GM20431 (cell line): ENCODE results near the gene TOR1B.
"Not testable (repeated sequence)": the region's sequence is repeated elsewhere in the genome, so short reads cannot be mapped to it uniquely, and the experiment has no call there.

Source experiments
- in situ Hi-C: fragments of 300-500 bp; cut with MseI, MboI; formaldehyde crosslinking; loops from one replicate; pipeline ENCODE4 v1.15.0; 2020; ENCODE audit warnings: low sequenced_read_pairs; ENCODE audit not compliant: unreplicated experiment

The TOR1B gene, protein sequence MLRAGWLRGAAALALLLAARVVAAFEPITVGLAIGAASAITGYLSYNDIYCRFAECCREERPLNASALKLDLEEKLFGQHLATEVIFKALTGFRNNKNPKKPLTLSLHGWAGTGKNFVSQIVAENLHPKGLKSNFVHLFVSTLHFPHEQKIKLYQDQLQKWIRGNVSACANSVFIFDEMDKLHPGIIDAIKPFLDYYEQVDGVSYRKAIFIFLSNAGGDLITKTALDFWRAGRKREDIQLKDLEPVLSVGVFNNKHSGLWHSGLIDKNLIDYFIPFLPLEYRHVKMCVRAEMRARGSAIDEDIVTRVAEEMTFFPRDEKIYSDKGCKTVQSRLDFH

GRCh38 chr9:129802833-129803675 lies at the start of gene TOR1B:
Gene TOR1B, plus strand, starts transcription at chr9:129803184. Its CDS starts 29 bp downstream, at chr9:129803213.
- in situ Hi-C loops = no loop called here

DNA sequence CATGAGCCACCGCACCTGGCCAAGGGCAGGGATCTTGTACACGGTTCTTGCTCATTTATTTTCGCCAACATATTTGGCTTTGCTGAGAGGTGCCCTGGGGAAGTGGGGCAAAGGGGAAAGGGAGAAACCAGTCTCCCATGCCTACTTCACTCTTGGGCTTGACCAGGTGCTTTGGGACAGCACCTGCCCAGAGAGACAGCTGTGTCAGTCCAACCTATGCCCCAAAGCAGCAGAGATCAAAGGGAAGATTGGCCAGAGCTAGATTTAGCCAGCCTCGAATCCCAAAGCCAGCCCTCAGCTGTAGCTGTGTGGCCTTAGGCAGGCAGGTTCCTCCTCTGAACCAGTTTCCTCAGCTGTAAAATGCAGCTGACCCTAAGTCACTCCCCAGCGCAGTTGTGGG lies 47.8 kb upstream of the TOR1B start:
- in situ Hi-C loops = no loop called here

GRCh38 chr9:129756191-129756590 lies 46.8 kb upstream of the TOR1B start:
- in situ Hi-C loops = no loop called here

- in situ Hi-C loops = no loop called here
Measured at GRCh38 chr9:129757045-129757444, 45.9 kb upstream of the TOR1B start.

DNA sequence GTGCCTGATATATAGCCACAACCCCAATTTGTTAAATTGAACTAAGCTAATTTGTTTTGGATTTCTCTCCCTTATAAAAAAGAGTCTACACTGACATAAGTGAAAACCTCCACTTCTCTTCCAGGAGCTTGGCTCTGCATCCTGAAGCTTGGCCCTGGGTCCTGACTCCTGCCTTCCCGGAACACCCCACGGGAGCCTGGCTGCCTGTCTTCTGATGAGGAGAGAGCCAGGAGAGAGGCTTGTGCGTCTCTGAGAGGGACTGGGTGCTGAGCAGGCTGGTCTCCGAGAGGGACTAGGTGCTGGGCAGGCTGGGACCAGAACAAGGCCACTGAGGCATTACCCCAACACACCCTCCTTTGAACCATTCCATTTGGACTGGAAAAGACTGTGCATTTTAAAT lies 43.7 kb upstream of the TOR1B start:
- in situ Hi-C loops = no loop called here

GRCh38 chr9:129759804-129760502 lies 43.0 kb upstream of the TOR1B start:
- in situ Hi-C loops = no loop called here

DNA sequence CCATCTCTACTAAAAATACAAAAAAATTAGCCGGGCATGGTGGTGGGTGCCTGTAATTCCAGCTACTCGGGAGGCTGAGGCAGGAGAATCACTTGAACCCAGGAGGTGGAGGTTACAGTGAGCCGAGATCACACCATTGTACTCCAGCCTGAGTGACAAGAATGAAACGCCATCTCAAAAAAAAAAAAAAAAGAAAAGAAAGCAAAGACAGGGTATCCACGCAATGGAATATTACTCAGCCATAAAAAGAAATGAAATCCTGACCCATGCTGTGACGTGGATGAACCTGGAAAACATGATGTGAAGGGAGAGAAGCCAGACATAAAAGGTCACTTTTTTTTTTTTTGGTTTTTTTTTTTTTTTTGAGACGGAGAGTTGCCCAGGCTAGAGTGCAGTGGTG lies 42.2 kb upstream of the TOR1B start:
- in situ Hi-C loops = not testable (repeated sequence)

GRCh38 chr9:129761293-129761900 lies 41.6 kb upstream of the TOR1B start:
- in situ Hi-C loops = no loop called here

- in situ Hi-C loops = no loop called here
Measured at GRCh38 chr9:129761901-129762369, 41.0 kb upstream of the TOR1B start.

GRCh38 chr9:129762370-129762984 lies 40.5 kb upstream of the TOR1B start:
- in situ Hi-C loops = not testable (repeated sequence)

DNA sequence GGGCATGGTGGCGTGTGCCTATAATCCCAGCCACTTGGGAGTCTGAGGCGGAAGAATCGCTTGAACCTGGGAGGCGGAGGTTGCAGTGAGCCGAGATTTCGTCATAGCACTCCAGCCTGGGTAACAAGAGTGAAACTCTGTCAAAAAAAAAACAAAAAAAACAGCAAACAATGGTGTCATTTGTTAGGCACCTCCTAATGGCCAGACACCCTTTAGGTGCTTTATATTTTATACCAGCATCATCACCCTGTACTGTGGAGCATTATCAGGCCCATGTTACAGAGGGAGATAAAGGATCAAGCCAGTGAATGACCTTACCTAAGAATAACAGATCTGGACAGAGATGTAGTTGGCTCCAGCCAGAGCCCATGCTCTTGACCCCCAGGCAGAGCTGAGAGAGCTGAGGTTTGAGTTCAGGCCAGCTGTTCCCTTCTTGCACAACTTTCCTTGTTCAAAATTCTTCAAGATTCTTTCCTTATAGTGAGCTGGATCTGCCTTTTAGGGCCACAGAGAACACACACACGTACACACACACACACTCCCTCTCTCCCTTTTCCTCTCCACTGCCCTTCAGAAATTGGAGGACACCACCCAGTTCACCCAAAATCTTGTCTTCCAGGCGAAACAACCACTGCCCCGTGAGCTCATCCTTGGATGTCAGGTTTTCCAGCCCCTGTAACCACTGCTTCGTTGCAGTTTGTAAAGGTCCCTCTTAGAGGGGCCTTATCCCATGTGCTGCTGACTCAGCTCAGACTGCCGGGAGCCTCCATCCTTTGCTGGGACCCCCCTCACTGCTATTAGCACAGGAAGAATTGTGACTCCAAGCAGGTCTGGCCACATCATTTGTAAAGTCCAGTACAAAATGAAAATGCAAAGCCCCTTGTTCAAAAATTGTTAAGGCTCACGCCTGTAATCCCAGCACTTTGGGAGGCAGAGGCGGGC lies 39.7 kb upstream of the TOR1B start:
- in situ Hi-C loops = no loop called here

GRCh38 chr9:129765764-129766317 lies 37.1 kb upstream of the TOR1B start:
- in situ Hi-C loops = no loop called here

GRCh38 chr9:129768486-129768885 lies 34.5 kb upstream of the TOR1B start:
- in situ Hi-C loops = no loop called here

- in situ Hi-C loops = no loop called here
Measured at GRCh38 chr9:129769669-129770068, 33.3 kb upstream of the TOR1B start.

GRCh38 chr9:129770741-129771140 lies 32.2 kb upstream of the TOR1B start:
- in situ Hi-C loops = no loop called here

DNA sequence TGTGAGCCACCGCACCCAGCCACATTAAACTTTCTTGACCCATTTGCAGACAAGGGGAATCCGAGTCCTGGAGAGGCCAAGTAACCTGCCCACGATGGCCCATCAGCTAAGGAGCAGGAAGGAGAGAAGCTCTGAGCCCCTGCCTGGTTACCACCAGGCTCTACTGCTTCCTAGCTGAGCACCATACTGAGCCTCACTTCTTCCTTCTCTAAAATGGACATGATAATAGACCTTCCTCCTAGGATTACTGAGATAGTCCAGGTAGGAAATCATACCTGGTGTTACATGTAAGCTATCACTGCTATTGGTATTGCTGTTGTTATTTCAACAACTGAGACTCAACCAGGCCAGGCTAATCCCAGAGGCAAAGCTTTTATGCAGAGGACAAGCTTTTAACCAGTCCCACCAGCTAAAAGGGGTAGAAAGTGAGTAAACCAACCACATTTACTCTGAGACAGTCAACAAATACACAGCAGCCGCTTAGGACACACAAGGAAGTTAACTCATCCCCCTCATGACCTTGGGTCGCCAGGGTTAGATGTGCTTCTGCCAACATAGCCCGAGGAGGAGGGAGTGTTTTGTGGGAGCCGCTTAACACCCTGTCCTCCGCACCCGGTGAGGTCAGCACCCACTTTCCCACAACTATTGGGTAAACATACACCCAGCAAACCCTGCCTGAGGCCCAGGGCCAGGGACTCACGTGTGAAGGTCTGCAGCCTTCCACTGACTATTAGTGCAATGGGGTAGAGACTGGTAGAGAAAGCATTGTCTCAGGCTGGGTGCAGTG lies 29.5 kb upstream of the TOR1B start:
- in situ Hi-C loops = no loop called here

DNA sequence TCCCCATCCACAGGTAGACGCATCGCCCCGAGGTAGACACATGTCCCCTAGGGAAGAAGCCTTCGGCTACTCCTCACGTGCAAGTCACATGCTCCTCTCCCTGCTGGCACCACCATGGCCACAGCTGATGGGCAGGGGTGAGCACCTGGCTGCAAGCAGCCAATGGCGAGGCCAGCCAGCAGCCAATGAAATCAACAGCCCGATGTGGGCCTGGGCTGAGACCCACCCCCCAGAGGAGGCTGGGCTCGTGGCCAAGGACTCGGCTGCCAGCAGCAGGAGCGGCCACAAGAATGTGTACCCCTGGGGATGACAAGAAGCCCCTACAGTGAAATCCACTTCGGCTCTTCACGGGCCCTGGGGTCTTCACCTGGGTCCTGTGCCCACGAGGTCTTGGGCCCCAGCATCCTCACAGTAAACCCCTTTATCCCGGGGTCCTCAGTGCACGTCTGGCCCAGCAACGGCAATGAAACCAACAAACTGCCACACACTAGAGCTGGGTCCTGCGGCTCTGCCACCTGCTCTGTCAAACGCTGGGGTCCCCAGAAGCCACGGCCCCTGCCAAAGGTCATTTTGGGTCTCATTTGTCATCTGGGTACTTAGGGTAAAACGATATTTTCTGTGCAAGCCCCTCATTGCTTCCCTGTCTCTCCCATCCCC lies 28.1 kb upstream of the TOR1B start:
- in situ Hi-C loops = loop anchor here (25.0 kb wide), 1 partner anchor 638 kb away; no protein-coding TSS in a partner anchor
